ENCODE data around the gene ENAH.

Gene ENAH

GRCh38 chr1:225652729-225653462 lies at the start of gene ENAH:
Gene ENAH, minus strand, starts transcription at chr1:225653123. Its CDS starts 433 bp downstream, at chr1:225652690.
- Histone ChIP-seq H3K36me3 (ENCODE audit: low read length) (no peaks in the 10 kb centered on the region), H3K79me2 (ENCODE audit: insufficient read depth, low read length) (no peaks in the 10 kb centered on the region), H3K9ac (ENCODE audit: low read length) (peak within 1 kb of the TSS; percentile 54), H3K27ac (ENCODE audit: low read depth, low read length) (no peak within 1 kb of the TSS), H3K27me3 (ENCODE audit: low read length) (no peaks in the 10 kb centered on the region), H3K4me2 (ENCODE audit: low read depth, low read length, poor library complexity, severe bottlenecking) (peak within 1 kb of the TSS; percentile 72), H3K9me3 (ENCODE audit: insufficient read depth, low read length) (no peaks in the 10 kb centered on the region), H2AFZ (ENCODE audit: low read depth, low read length, severe bottlenecking) (peak within 1 kb of the TSS; percentile 63), H3F3A (ENCODE audit: insufficient read depth) (peaks cover 6% of the 10 kb centered on the region; the same call in 1 of the 2 replicates), H4K20me1 (ENCODE audit: low read depth, low read length) (no peaks in the 10 kb centered on the region; the same call in 1 of the 2 replicates), H3K9me2 (replicated peaks; ENCODE audit: insufficient read depth, low read length) (no peaks in the 10 kb centered on the region), H3K4me3 (ENCODE audit: insufficient read depth, low read length, poor library complexity, severe bottlenecking) (peak within 1 kb of the TSS; percentile 60)
- TF ChIP-seq CTCF (IDR thresholded peaks at IDR 0.05; ENCODE audit: insufficient read depth, low read length, poor library complexity, severe bottlenecking): no peak

GRCh38 chr1:225700889-225701465 lies 48.1 kb upstream of the ENAH start:
- Histone ChIP-seq H3K79me2 (ENCODE audit: insufficient read depth, low read length) (no peaks in the 10 kb centered on the region), H3K27ac (ENCODE audit: low read depth, low read length) (no peak overlapping the region), H4K20me1 (ENCODE audit: low read depth, low read length) (no peaks in the 10 kb centered on the region), H3K9me3 (ENCODE audit: insufficient read depth, low read length) (no peaks in the 10 kb centered on the region), H3K36me3 (ENCODE audit: low read length) (no peaks in the 10 kb centered on the region), H3K9me2 (replicated peaks; ENCODE audit: insufficient read depth, low read length) (no peaks in the 10 kb centered on the region), H2AFZ (ENCODE audit: low read depth, low read length, severe bottlenecking) (no peak overlapping the region), H3F3A (ENCODE audit: insufficient read depth) (no peaks in the 10 kb centered on the region), H3K4me3 (ENCODE audit: insufficient read depth, low read length, poor library complexity, severe bottlenecking) (no peak overlapping the region), H3K4me2 (ENCODE audit: low read depth, low read length, poor library complexity, severe bottlenecking) (no peak overlapping the region), H3K27me3 (ENCODE audit: low read length) (no peaks in the 10 kb centered on the region), H3K9ac (ENCODE audit: low read length) (no peak overlapping the region)
- no peak for TF ChIP-seq EZH2phosphoT487 (conservative IDR thresholded peaks at IDR 0.05; ENCODE audit: low read length)
- no peak for TF ChIP-seq CTCF (IDR thresholded peaks at IDR 0.05; ENCODE audit: insufficient read depth, low read length, poor library complexity, severe bottlenecking)

- Histone ChIP-seq H3F3A (ENCODE audit: insufficient read depth) (no peaks in the 10 kb centered on the region), H3K27ac (ENCODE audit: low read depth, low read length) (no peak overlapping the region), H3K9me2 (replicated peaks; ENCODE audit: insufficient read depth, low read length) (no peaks in the 10 kb centered on the region), H3K9ac (ENCODE audit: low read length) (no peak overlapping the region), H2AFZ (ENCODE audit: low read depth, low read length, severe bottlenecking) (no peak overlapping the region), H4K20me1 (ENCODE audit: low read depth, low read length) (no peaks in the 10 kb centered on the region), H3K36me3 (ENCODE audit: low read length) (no peaks in the 10 kb centered on the region), H3K9me3 (ENCODE audit: insufficient read depth, low read length) (no peaks in the 10 kb centered on the region), H3K27me3 (ENCODE audit: low read length) (no peaks in the 10 kb centered on the region), H3K79me2 (ENCODE audit: insufficient read depth, low read length) (no peaks in the 10 kb centered on the region), H3K4me3 (ENCODE audit: insufficient read depth, low read length, poor library complexity, severe bottlenecking) (no peak overlapping the region), H3K4me2 (ENCODE audit: low read depth, low read length, poor library complexity, severe bottlenecking) (no peak overlapping the region)
- TF ChIP-seq EZH2phosphoT487 (conservative IDR thresholded peaks at IDR 0.05; ENCODE audit: low read length) (no peak), CTCF (IDR thresholded peaks at IDR 0.05; ENCODE audit: insufficient read depth, low read length, poor library complexity, severe bottlenecking) (no peak)
Observed at GRCh38 chr1:225700164-225700821, 47.4 kb upstream of the ENAH start.
